ENCODE results near the gene RAMACL. TPM values are rescaled to one million over a fixed set of nuclear protein-coding genes. Genes with fewer than 3 reads are reported as not detected.

The RAMACL gene
- total RNA-seq, 6 experiments from 2014 or later = 2.0 to 3.6 (median 2.8) TPM

GRCh38 chr6:166538297-166539010, 48.0 kb downstream of the RAMACL start:
- no peak for DNase-seq
- Mint-ChIP-seq H3K27ac (no peak overlapping the region), H3K4me1 (ENCODE audit: low read depth) (peaks cover 4% of the 10 kb centered on the region; the same call in 1 of the 2 replicates), H3K9me3 (no peaks in the 10 kb centered on the region), H3K27me3 (ENCODE audit: insufficient read depth) (peaks cover 2% of the 10 kb centered on the region; the same call in 1 of the 2 replicates), H3K36me3 (ENCODE audit: low read depth) (no peaks in the 10 kb centered on the region), H3K4me3 (no peak overlapping the region)
- TF ChIP-seq CTCF (IDR thresholded peaks at IDR 0.05) = no peak

GRCh38 chr6:166534658-166535406, 51.6 kb downstream of the RAMACL start:
- no peak overlapping the region for H3K27ac Mint-ChIP-seq
- DNase-seq = no peak
- H3K4me1 Mint-ChIP-seq (ENCODE audit: low read depth) = no peaks in the 10 kb centered on the region
- H3K27me3 Mint-ChIP-seq (ENCODE audit: insufficient read depth) = no peaks in the 10 kb centered on the region; the same call in 1 of the 2 replicates
- H3K9me3 Mint-ChIP-seq = no peaks in the 10 kb centered on the region
- H3K4me3 Mint-ChIP-seq = no peak overlapping the region
- no peak for TF ChIP-seq CTCF (IDR thresholded peaks at IDR 0.05)
- H3K36me3 Mint-ChIP-seq (ENCODE audit: low read depth) = peaks cover 3% of the 10 kb centered on the region; the same call in 1 of the 2 replicates

GRCh38 chr6:166533205-166533824, 53.2 kb downstream of the RAMACL start:
- DNase-seq = no peak
- Mint-ChIP-seq H3K27me3 (ENCODE audit: insufficient read depth) (no peaks in the 10 kb centered on the region; the same call in 1 of the 2 replicates), H3K9me3 (no peaks in the 10 kb centered on the region), H3K4me1 (ENCODE audit: low read depth) (no peaks in the 10 kb centered on the region), H3K27ac (no peak overlapping the region), H3K36me3 (ENCODE audit: low read depth) (peaks cover 9% of the 10 kb centered on the region; the same call in 1 of the 2 replicates), H3K4me3 (no peak overlapping the region)
- TF ChIP-seq CTCF (IDR thresholded peaks at IDR 0.05) = no peak

Other genes starting within 250 kb of the RAMACL start
- gene SFT2D1, start 244.1 kb downstream of the RAMACL start, total RNA-seq (2021; fragmentation: NEBNext Ultra II Directional; extraction: Animal tissue kit (Norgen Biotek cat#: 25700)) = 10 to 100 TPM; 44.8 to 56.5 (median 47.3) TPM
- gene MPC1, start 203.7 kb downstream of the RAMACL start, total RNA-seq (2021; fragmentation: NEBNext Ultra II Directional; extraction: Animal tissue kit (Norgen Biotek cat#: 25700)) = 10 to 100 TPM; 21.7 to 24.5 (median 22.9) TPM
- gene RPS6KA2, start 40.6 kb upstream of the RAMACL start, total RNA-seq (2021; fragmentation: NEBNext Ultra II Directional; extraction: Animal tissue kit (Norgen Biotek cat#: 25700)) = 10 to 100 TPM; 10.1 to 13.9 (median 11.9) TPM

Measured in HFFc6 (cell line).